ENCODE data around the gene HHATL. TPM values are rescaled to one million over a fixed set of nuclear protein-coding genes. Genes with fewer than 3 reads are reported as not detected.

The HHATL gene
- total RNA-seq, 1 donor from 2014 or later, result not detected

GRCh38 chr3:42685891-42686820 is 16.4 kb downstream of the HHATL start:
- intact Hi-C loops (cut with micrococcal nuclease), result no loop called here

- intact Hi-C loops (cut with micrococcal nuclease), result no loop called here
Measured at GRCh38 chr3:42685363-42685881, 17.2 kb downstream of the HHATL start, which contains the start of gene KLHL40. KLHL40 (plus strand) TSS chr3:42685537; CDS start chr3:42685619, 82 bp downstream.

GRCh38 chr3:42684632-42685362 is 17.8 kb downstream of the HHATL start:
- intact Hi-C loops (cut with micrococcal nuclease), result no loop called here

- intact Hi-C loops (cut with micrococcal nuclease), result no loop called here
Measured at GRCh38 chr3:42683875-42684598, 18.6 kb downstream of the HHATL start.

- intact Hi-C loops (cut with micrococcal nuclease), result no loop called here
Measured at GRCh38 chr3:42682301-42683070, 20.1 kb downstream of the HHATL start.

- intact Hi-C loops (cut with micrococcal nuclease), result no loop called here
Measured at GRCh38 chr3:42681361-42682038, 21.1 kb downstream of the HHATL start.

- intact Hi-C loops (cut with micrococcal nuclease), result no loop called here
Measured at GRCh38 chr3:42680806-42681205, 21.8 kb downstream of the HHATL start.

- intact Hi-C loops (cut with micrococcal nuclease), result no loop called here
Measured at GRCh38 chr3:42680271-42680670, 22.3 kb downstream of the HHATL start.

- intact Hi-C loops (cut with micrococcal nuclease), result no loop called here
Measured at GRCh38 chr3:42678447-42678846, 24.2 kb downstream of the HHATL start.

- intact Hi-C loops (cut with micrococcal nuclease), result no loop called here
Measured at GRCh38 chr3:42675909-42676308, 26.7 kb downstream of the HHATL start.

GRCh38 chr3:42674146-42674545 is 28.5 kb downstream of the HHATL start:
- intact Hi-C loops (cut with micrococcal nuclease), result no loop called here

- intact Hi-C loops (cut with micrococcal nuclease), result no loop called here
Measured at GRCh38 chr3:42673082-42673481, 29.5 kb downstream of the HHATL start.

- intact Hi-C loops (cut with micrococcal nuclease), result no loop called here
Measured at GRCh38 chr3:42672515-42672914, 30.1 kb downstream of the HHATL start.

GRCh38 chr3:42670670-42671069 is 31.9 kb downstream of the HHATL start:
- intact Hi-C loops (cut with micrococcal nuclease), result no loop called here

- intact Hi-C loops (cut with micrococcal nuclease), result no loop called here
Measured at GRCh38 chr3:42670051-42670576, 32.5 kb downstream of the HHATL start.

- intact Hi-C loops (cut with micrococcal nuclease), result no loop called here
Measured at GRCh38 chr3:42668793-42669217, 33.8 kb downstream of the HHATL start.

GRCh38 chr3:42668413-42668760 is 34.2 kb downstream of the HHATL start:
- intact Hi-C loops (cut with micrococcal nuclease), result no loop called here

- intact Hi-C loops (cut with micrococcal nuclease), result no loop called here
Measured at GRCh38 chr3:42667523-42668412, 34.8 kb downstream of the HHATL start.

- intact Hi-C loops (cut with micrococcal nuclease), result no loop called here
Measured at GRCh38 chr3:42667096-42667522, 35.5 kb downstream of the HHATL start.

Measured in T-helper 2 cell treated with Interferon-gamma antibody and Interleukin-4, amounts not matched to agents 100 ng/mL and 5 ng/mL, for 36 hours (primary cell).